ENCODE measurements around the gene FAM118B. TPM values are rescaled to one million over a fixed set of nuclear protein-coding genes. Genes with fewer than 3 reads are reported as not detected.

The FAM118B gene
- polyA plus RNA-seq, 1 of the 3 experiments (the other 2 are of a cell fraction) = 19.5 TPM

DNA sequence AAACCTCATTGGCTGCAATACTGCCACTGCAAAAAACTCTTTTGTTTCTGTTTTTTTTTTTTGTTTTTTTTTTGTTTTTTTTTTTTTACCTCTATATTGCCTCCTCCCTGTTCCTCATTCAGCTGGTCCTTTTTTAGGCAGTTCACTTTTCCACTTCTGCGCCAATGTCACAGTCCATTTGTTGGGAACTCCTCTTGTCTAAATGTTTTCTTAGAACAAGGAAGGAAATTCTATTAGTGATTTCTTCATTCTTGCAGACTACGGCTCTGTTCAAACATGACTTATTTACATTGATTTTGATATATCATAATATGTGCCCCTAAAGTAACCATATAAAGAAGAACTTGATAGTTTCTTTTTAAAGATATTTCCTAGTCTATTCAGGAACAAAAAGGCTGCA is 2.9 kb downstream of the FAM118B start:
- Histone ChIP-seq H3K4me1 (ENCODE audit: control insufficient read depth in 1 of 2, insufficient read depth in 2 of 2, low read depth in 1 of 2, low read length in 1 of 2) (peaks cover 9 to 11% of the 10 kb centered on the region in 2 experiments), H3K79me2 (ENCODE audit: insufficient read depth) (peaks cover 91% of the 10 kb centered on the region), H3K27me3 (ENCODE audit: insufficient read depth) (no peaks in the 10 kb centered on the region), H3K27ac (ENCODE audit: low read depth in 2 of 2, low read length in 1 of 2) (no peak overlapping the region), H3K9me2 (no peaks in the 10 kb centered on the region), H3K9me3 (no peaks in the 10 kb centered on the region), H3K4me2 (no peak overlapping the region), H3K4me3 (ENCODE audit: low read depth in 2 of 2, low read length in 1 of 2) (no peak overlapping the region), H3K9ac (no peak overlapping the region), H3K36me3 (replicated peaks in 1 of 2; ENCODE audit: control insufficient read depth in 1 of 2, insufficient read depth in 2 of 2, low read length in 1 of 2) (peaks cover under 1 to 5% of the 10 kb centered on the region in 2 experiments), H4K20me1 (ENCODE audit: insufficient read depth) (peaks cover 15% of the 10 kb centered on the region), H3F3A (replicated peaks; ENCODE audit: insufficient read depth) (no peaks in the 10 kb centered on the region), H2AFZ (ENCODE audit: low read depth) (no peak overlapping the region)
- WGBS (ENCODE audit: low lambda C conversion rate) = 89% methylated on average over 2 of the region's 2 CpGs
- POLR2A ChIA-PET = no interaction called here
- no peak for DNase-seq
- TF ChIP-seq MXI1 (IDR thresholded peaks at IDR 0.05; ENCODE audit: low read depth, low read length) = no peak
- no peak for TF ChIP-seq POLR2AphosphoS5 (IDR thresholded peaks at IDR 0.05; ENCODE audit: low read depth, low read length)
- no peak for TF ChIP-seq IRF3 (IDR thresholded peaks at IDR 0.05; ENCODE audit: low read depth, low read length)
- no peak for TF ChIP-seq TAF1 (IDR thresholded peaks at IDR 0.05; ENCODE audit: borderline replicate concordance, low read depth, low read length)
- no peak for TF ChIP-seq YY1 (IDR thresholded peaks at IDR 0.05; ENCODE audit: low read depth)
- TF ChIP-seq JUND (IDR thresholded peaks at IDR 0.05) = no peak
- TF ChIP-seq RAD21 (IDR thresholded peaks at IDR 0.05; ENCODE audit: low read length) = no peak
- TF ChIP-seq SMC3 (IDR thresholded peaks at IDR 0.05; ENCODE audit: low read depth, low read length) = no peak
- no peak for TF ChIP-seq PBX3 (IDR thresholded peaks at IDR 0.05)
- no peak for TF ChIP-seq USF2 (IDR thresholded peaks at IDR 0.05; ENCODE audit: borderline replicate concordance, low read depth, low read length)
- TF ChIP-seq, protein P1, sequence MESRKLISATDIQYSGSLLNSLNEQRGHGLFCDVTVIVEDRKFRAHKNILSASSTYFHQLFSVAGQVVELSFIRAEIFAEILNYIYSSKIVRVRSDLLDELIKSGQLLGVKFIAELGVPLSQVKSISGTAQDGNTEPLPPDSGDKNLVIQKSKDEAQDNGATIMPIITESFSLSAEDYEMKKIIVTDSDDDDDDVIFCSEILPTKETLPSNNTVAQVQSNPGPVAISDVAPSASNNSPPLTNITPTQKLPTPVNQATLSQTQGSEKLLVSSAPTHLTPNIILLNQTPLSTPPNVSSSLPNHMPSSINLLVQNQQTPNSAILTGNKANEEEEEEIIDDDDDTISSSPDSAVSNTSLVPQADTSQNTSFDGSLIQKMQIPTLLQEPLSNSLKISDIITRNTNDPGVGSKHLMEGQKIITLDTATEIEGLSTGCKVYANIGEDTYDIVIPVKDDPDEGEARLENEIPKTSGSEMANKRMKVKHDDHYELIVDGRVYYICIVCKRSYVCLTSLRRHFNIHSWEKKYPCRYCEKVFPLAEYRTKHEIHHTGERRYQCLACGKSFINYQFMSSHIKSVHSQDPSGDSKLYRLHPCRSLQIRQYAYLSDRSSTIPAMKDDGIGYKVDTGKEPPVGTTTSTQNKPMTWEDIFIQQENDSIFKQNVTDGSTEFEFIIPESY (IDR thresholded peaks at IDR 0.05; ENCODE audit: borderline replicate concordance, low read depth) = no peak
- no peak for TF ChIP-seq EP300 (IDR thresholded peaks at IDR 0.05; ENCODE audit: borderline replicate concordance in 1 of 2, low read depth in 1 of 2, low read length in 1 of 2)
- no peak for TF ChIP-seq MAX (IDR thresholded peaks at IDR 0.05; ENCODE audit: low read depth)
- no peak for TF ChIP-seq NFIC (IDR thresholded peaks at IDR 0.05; ENCODE audit: borderline replicate concordance)
- TF ChIP-seq NRF1 (IDR thresholded peaks at IDR 0.05; ENCODE audit: low read depth, low read length) = no peak
- TF ChIP-seq ELF1 (IDR thresholded peaks at IDR 0.05) = no peak
- CTCF ChIA-PET = no interaction called here
